AG04449 (cell line): Measurements from ENCODE around the gene BCAM.
"Not testable (repeated sequence)": the region's sequence is repeated elsewhere in the genome, so short reads cannot be mapped to it uniquely, and the experiment has no call there.

Source experiments
- CTCF ChIA-PET: fragments of 350-600 bp; formaldehyde crosslinking; extraction: SDS; loops from one replicate; lab custom pipeline; 2021; ENCODE audit warnings: antibody characterized with exemption; lab: Yijun Ruan, JAX
- POLR2A ChIA-PET: fragments of 400-600, 350-600 bp; formaldehyde crosslinking; extraction: SDS; loops from one replicate; lab custom pipeline; 2020; ENCODE audit warnings: antibody characterized with exemption, inconsistent platforms; lab: Yijun Ruan, JAX
- DNase-seq: peaks from one replicate; pipeline ENCODE4 v3.0.0-alpha.2; 2010; ENCODE audit warnings: low read depth, low spot score
- H3K4me3 ChIP-seq: 2 replicates; pipeline ENCODE4 v1.5.1; 2011; ENCODE audit warnings: low read depth, mild to moderate bottlenecking, control low read depth, low read length
- CTCF ChIP-seq: IDR thresholded peaks from one replicate; pipeline ENCODE4 v1.5.1; 2011; ENCODE audit warnings: mild to moderate bottlenecking, moderate library complexity, low read length, control low read depth, inconsistent platforms; ENCODE audit not compliant: insufficient read depth; ENCODE audit errors: missing control alignments

Gene BCAM

GRCh38 chr19:44824761-44825160, 15.9 kb downstream of the BCAM start:
- TF ChIP-seq CTCF: no peak
- DNase-seq: no peak
- H3K4me3 ChIP-seq: no peak overlapping the region
- POLR2A ChIA-PET: no interaction called here
- CTCF ChIA-PET: no interaction called here

GRCh38 chr19:44832875-44833274, 24.0 kb downstream of the BCAM start:
- DNase-seq, CTCF ChIA-PET, H3K4me3 ChIP-seq, POLR2A ChIA-PET: not testable (repeated sequence)

GRCh38 chr19:44834399-44834798, 25.5 kb downstream of the BCAM start:
- POLR2A ChIA-PET, H3K4me3 ChIP-seq, DNase-seq: not testable (repeated sequence)
- CTCF ChIA-PET: interaction anchor here (1.5 to 3.1 kb wide), 3 partner anchors 10 to 50 kb away, joined by 3 to 12 read pairs (median 8); no protein-coding TSS in a partner anchor

GRCh38 chr19:44839276-44839675, 30.4 kb downstream of the BCAM start:
- ChIA-PET CTCF (interaction anchor here (1.0 kb wide), 1 partner anchor 55 kb away, joined by 7 read pairs; no protein-coding TSS in a partner anchor), POLR2A (no interaction called here)
- no peak for DNase-seq
- no peak for TF ChIP-seq CTCF
- no peak overlapping the region for H3K4me3 ChIP-seq

GRCh38 chr19:44840811-44841210, 31.9 kb downstream of the BCAM start:
- H3K4me3 ChIP-seq: no peak overlapping the region
- ChIA-PET POLR2A (no interaction called here), CTCF (interaction anchor here (0.7 to 4.6 kb wide), 6 partner anchors 51 to 270 kb away, joined by 3 to 75 read pairs (median 4); no protein-coding TSS in a partner anchor)
- no peak for DNase-seq
- no peak for TF ChIP-seq CTCF

GRCh38 chr19:44841231-44841630, 32.3 kb downstream of the BCAM start:
- no peak for DNase-seq
- no peak for TF ChIP-seq CTCF
- H3K4me3 ChIP-seq: no peak overlapping the region
- ChIA-PET CTCF (interaction anchor here (1.1 to 4.6 kb wide), 6 partner anchors 56 to 271 kb away, joined by 3 to 75 read pairs (median 4); no protein-coding TSS in a partner anchor), POLR2A (interaction anchor here (0.7 kb wide), 1 partner anchor 111 kb away, joined by 3 read pairs; no protein-coding TSS in a partner anchor)

- ChIA-PET POLR2A (interaction anchor here (0.6 kb wide), 1 partner anchor 106 kb away, joined by 3 read pairs; no protein-coding TSS in a partner anchor), CTCF (interaction anchor here (0.9 to 6.7 kb wide), 7 partner anchors 15 to 169 kb away, joined by 3 to 50 read pairs (median 7); no protein-coding TSS in a partner anchor)
- TF ChIP-seq CTCF: no peak
- DNase-seq: no peak
- H3K4me3 ChIP-seq: peak overlapping the region; percentile 87
Measured at GRCh38 chr19:44845286-44845611, 36.3 kb downstream of the BCAM start.
